ENCODE measurements around the gene TTC28. TPM values are rescaled to one million over a fixed set of nuclear protein-coding genes. Genes with fewer than 3 reads are reported as not detected.

Gene TTC28
- total and polyA plus RNA-seq, 11 donors: 5.1 to 34.9 (median 21.8) TPM

- intact Hi-C loops (cut with DNase I): no loop called here
- peaks cover 0 to 39% (median 13%) of the 10 kb centered on the region in 12 donors for H3K4me1 ChIP-seq
- H3K4me3 ChIP-seq: no peak overlapping the region
- no peaks in the 10 kb centered on the region for H3K27me3 ChIP-seq
- TF ChIP-seq CTCF (IDR thresholded peaks at IDR 0.05) (no peak), POLR2A (IDR thresholded peaks at IDR 0.05) (no peak)
- peaks cover 0 to 59% (median 17%) of the 10 kb centered on the region in 9 donors for H3K36me3 ChIP-seq
- ATAC-seq (peak in 1 of 4 donors; percentile 26), DNase-seq (no peak)
- H3K9me3 ChIP-seq: no peaks in the 10 kb centered on the region
- WGBS, 4 donors: 79 to 91% (median 85%) methylated on average over 2 of the region's 2 CpGs
- H3K27ac ChIP-seq: peak overlapping the region in 8 of 12 donors; percentile 6 to 59 (median 32)
Observed at GRCh38 chr22:28103596-28103995, 576.0 kb downstream of the TTC28 start.

GRCh38 chr22:28102151-28102812 lies 577.4 kb downstream of the TTC28 start:
- peaks cover 0 to 63% (median 22%) of the 10 kb centered on the region in 9 donors for H3K36me3 ChIP-seq

GRCh38 chr22:28097627-28098026 lies 582.0 kb downstream of the TTC28 start:
- TF ChIP-seq POLR2A (IDR thresholded peaks at IDR 0.05) (no peak), CTCF (IDR thresholded peaks at IDR 0.05) (no peak)
- no peaks in the 10 kb centered on the region for H3K9me3 ChIP-seq
- ATAC-seq: no peak
- H3K4me1 ChIP-seq: peaks cover 0 to 4% (median 0%) of the 10 kb centered on the region in 12 donors
- intact Hi-C loops (cut with DNase I): loop anchor here in 1 of 10 donors (10.0 kb wide), 1 partner anchor 347 kb away; no protein-coding TSS in a partner anchor
- no peak overlapping the region for H3K4me3 ChIP-seq
- no peak overlapping the region for H3K27ac ChIP-seq
- H3K36me3 ChIP-seq: peaks cover 0 to 80% (median 23%) of the 10 kb centered on the region in 9 donors
- no peaks in the 10 kb centered on the region for H3K27me3 ChIP-seq
- no peak for DNase-seq
- WGBS, 4 donors: 89 to 97% (median 96%) methylated on average over 3 of the region's 3 CpGs

More at GRCh38 chr22:28102151-28102812, 577.4 kb downstream of the TTC28 start:
- intact Hi-C loops (cut with DNase I): no loop called here
- Histone ChIP-seq H3K4me3 (no peak overlapping the region), H3K27ac (peak overlapping the region in 1 of 12 donors; percentile 9), H3K4me1 (peaks cover 0 to 39% (median 13%) of the 10 kb centered on the region in 12 donors), H3K27me3 (no peaks in the 10 kb centered on the region), H3K9me3 (no peaks in the 10 kb centered on the region)
- no peak for ATAC-seq
- 84 to 91% (median 88%) methylated on average over 5 of the region's 5 CpGs for WGBS, 4 donors
- no peak for DNase-seq
- no peak for TF ChIP-seq POLR2A (IDR thresholded peaks at IDR 0.05)
- no peak for TF ChIP-seq CTCF (IDR thresholded peaks at IDR 0.05)

- Histone ChIP-seq H3K27me3 (no peaks in the 10 kb centered on the region), H3K27ac (no peak overlapping the region), H3K36me3 (peaks cover 0 to 89% (median 33%) of the 10 kb centered on the region in 9 donors), H3K4me1 (no peaks in the 10 kb centered on the region), H3K9me3 (no peaks in the 10 kb centered on the region), H3K4me3 (no peak overlapping the region)
- no peak for ATAC-seq
- intact Hi-C loops (cut with DNase I): loop anchor here in 1 of 10 donors (10.0 kb wide), 1 partner anchor 349 kb away; no protein-coding TSS in a partner anchor
- TF ChIP-seq POLR2A (IDR thresholded peaks at IDR 0.05) (no peak), CTCF (IDR thresholded peaks at IDR 0.05) (no peak)
- 93 to 100% (median 95%) methylated on average over 5 of the region's 5 CpGs for WGBS, 4 donors
- DNase-seq: no peak
Observed at GRCh38 chr22:28096161-28096560, 583.5 kb downstream of the TTC28 start.

Measured in heart left ventricle (tissue), 16 donors.